GM23338 (cell line): ENCODE measurements around the gene ANO10.

Source experiments
- CTCF ChIP-seq, 2 experiments: fragments of 200-600 bp in 1 of 2; sonication (generic) in 1 of 2; conservative IDR thresholded peaks; 2 replicates each; pipeline versions ENCODE4 v1.5.1 to v1.6.1; 2016 to 2017; ENCODE audit warnings: antibody characterized with exemption in 2 of 2, low read depth in 2 of 2, mild to moderate bottlenecking in 2 of 2, moderate library complexity in 1 of 2
- EZH2 ChIP-seq: fragments of 200-600 bp; sonication (generic); IDR thresholded peaks from one replicate; pipeline ENCODE4 v1.8.0; 2017; ENCODE audit warnings: antibody characterized with exemption, mild to moderate bottlenecking, low read depth; ENCODE audit not compliant: unreplicated experiment
- EZH2phosphoT487 ChIP-seq: fragments of 200-600 bp; sonication (generic); IDR thresholded peaks from one replicate; pipeline ENCODE4 v1.8.1; 2018; ENCODE audit warnings: antibody characterized with exemption; ENCODE audit not compliant: unreplicated experiment
- POLR2AphosphoS5 ChIP-seq: IDR thresholded peaks from 2 replicates; pipeline ENCODE4 v1.6.1; 2016; ENCODE audit warnings: antibody characterized with exemption, low read depth

- no peak for TF ChIP-seq EZH2
- TF ChIP-seq CTCF (conservative IDR thresholded peaks at IDR 0.05; ENCODE audit: low read depth in 2 of 2): no peak
- no peak for TF ChIP-seq POLR2AphosphoS5
- TF ChIP-seq EZH2phosphoT487: no peak
Measured at GRCh38 chr3:43371494-43371893, 250.3 kb downstream of the ANO10 start.
